AG09319 (cell line): ENCODE measurements around the gene CDH4.
"Not testable (repeated sequence)": the region's sequence is repeated elsewhere in the genome, so short reads cannot be mapped to it uniquely, and the experiment has no call there.

Experiments
- DNase-seq: peaks from one replicate; pipeline ENCODE4 v3.0.0-alpha.2; 2010; ENCODE audit warnings: low read depth; ENCODE audit errors: extremely low read depth
- TF ChIP-seq, protein P1 (sequence below): IDR thresholded peaks from 2 replicates; pipeline ENCODE4 v1.5.1; 2011; ENCODE audit warnings: low read depth, mild to moderate bottlenecking, inconsistent platforms, low read length, moderate library complexity

CDH4 gene

DNA sequence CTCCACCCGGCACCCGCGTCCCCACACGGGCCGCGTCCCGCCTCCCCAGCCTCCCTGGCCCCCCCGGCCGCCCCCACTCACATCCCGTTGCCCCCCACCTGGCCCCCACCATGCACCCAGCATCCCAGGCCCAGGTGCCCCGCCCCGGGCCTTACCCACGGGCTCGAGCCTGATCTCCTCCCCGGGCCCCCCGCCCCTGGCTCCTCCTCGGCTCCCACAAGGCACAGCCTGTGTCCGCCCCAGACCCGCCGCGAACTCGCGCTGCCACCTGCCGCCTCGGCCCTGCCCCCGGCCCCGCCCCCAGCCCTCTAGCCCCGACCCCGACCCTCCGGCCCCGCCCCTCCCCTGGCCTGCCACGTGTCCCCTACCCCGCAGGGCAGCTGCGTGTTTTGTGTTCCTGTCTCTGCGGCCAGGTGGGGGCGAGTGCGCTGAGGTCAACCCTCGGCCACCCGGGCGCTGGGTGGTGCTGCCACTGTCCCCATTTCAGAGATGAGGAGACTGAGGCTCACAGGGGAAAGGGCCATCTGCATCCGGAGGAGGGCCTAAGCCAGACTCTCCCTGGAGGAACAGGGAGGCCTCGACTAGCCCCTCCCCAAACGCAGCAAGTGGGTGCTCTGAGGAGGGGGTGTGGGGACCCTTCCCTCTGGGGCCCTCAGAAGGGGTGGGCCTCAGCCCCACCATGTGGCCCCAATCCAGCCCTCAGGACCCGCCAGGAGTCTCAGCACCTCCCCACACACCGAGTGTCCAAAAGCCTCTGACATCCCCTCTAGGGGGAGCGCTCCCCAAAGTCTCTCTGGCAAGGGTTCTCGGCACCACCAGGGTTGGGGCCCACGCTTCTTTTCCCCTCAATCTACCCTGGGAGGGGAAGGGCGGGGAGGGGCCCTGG is 713.8 kb downstream of the CDH4 start:
- TF ChIP-seq, protein P1, sequence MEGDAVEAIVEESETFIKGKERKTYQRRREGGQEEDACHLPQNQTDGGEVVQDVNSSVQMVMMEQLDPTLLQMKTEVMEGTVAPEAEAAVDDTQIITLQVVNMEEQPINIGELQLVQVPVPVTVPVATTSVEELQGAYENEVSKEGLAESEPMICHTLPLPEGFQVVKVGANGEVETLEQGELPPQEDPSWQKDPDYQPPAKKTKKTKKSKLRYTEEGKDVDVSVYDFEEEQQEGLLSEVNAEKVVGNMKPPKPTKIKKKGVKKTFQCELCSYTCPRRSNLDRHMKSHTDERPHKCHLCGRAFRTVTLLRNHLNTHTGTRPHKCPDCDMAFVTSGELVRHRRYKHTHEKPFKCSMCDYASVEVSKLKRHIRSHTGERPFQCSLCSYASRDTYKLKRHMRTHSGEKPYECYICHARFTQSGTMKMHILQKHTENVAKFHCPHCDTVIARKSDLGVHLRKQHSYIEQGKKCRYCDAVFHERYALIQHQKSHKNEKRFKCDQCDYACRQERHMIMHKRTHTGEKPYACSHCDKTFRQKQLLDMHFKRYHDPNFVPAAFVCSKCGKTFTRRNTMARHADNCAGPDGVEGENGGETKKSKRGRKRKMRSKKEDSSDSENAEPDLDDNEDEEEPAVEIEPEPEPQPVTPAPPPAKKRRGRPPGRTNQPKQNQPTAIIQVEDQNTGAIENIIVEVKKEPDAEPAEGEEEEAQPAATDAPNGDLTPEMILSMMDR = no peak
- no peak for DNase-seq

DNA sequence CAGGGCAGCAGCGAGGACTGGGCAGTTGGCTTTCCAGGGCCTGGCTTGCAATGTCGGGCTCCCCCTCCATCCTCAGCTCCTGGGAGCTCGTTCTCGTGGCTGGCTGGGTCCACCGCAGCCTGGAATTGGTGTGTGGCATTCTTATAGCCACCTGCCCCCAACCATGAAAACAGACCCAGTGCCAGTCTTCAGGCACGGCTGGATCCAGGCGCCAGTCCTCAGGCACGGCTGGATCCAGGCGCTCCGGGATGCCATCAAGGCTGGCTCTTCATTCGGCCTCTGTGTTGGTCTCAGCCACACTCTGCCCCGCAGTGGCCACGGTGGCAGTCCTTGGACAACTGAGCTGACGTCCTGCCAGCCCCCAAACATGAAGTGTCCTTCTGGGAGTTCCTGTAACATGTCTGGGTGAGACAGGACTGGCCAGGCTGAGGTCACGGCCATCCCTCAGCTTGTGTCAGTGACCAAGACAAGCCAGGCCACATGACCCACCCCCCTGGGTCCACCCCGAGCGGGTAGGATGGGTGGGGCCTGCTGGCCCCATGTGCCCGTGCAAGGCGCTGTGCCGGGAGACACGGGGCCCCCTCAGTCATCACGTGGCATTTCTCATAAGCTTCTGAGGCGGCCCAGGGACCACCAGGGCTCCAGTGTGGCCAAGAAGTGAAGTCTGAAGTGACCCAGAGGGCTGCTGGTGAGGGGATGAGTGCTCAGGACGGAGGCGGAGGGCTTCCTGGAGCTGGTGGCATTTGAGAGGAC is 714.6 kb downstream of the CDH4 start:
- TF ChIP-seq, protein P1 = no peak
- DNase-seq = no peak

DNA sequence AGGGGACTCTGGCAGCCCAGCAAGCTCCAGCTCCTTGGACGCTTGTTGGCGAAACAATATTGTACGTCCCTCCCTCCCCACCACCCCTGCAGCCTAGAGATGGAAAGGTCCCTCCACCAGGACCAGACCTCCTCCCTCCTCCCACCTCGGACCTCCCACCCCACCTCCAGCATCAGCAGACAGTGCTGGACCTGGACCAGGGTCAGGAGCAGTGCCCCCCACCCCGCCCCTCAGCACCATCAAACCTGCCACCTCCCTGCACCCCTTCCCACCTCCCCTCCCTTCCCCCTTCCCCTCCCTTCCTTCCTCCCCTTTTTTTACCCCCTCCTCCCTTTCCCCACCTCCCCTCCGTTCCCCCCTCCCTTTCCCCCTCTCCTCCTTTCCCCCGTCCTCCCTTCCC is 715.2 kb downstream of the CDH4 start:
- TF ChIP-seq, protein P1 = no peak
- no peak for DNase-seq

DNA sequence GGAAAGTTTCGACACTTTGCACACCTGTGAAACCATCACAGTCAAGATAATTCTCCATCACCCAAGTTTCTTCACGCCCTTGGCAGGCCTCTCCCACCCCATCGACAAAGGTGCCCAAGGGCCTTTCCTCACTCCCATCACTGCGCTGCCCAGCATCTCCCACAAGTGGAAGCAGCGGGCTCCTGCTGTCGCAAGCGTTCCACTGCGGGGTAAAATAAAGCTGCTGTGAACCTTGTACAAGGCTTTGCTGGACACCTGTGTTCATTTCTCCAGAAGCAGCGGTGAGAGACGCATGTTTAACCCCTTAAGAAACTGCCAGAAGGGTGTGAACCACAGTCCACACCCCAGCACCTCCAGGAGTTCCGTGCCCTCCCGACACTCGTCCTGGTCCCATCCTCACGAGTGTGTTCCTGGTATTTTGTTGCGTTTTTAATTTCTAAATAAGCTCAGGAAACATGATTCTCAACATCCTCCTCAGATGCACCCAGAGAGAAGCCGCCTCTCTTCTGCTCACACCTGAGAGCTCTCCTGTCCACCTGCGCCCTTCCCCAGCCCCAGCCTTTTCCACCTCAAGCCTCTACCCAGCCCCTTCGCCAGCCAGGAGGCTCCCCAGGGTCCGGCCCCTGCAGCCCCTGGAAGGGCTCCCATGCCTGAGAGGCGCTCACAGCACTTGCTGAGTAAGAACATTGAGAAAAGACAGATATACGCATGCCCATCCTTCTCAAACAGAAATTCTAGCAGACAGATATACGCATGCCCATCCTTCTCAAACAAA is 716.2 kb downstream of the CDH4 start:
- no peak for DNase-seq
- TF ChIP-seq, protein P1 = no peak

DNA sequence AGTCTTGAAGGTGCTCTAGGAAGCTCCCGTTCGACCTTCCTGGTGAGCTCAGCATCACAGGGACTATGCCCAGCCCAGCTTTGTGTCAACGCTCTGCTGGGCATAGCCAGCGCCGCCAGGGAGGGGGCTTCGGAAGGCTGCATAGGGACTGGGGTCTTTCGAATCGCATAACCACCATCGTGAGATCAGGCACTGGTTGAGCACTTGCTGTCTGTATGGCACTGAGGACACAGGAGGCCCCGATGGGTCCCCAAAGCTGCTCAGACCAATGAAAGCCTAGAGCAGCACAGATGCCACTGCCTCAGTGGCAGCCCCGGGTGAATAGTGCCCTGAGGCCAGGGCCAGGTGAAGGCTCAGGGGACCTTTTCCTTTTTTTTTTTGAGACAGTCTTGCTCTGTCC is 716.9 kb downstream of the CDH4 start:
- no peak for DNase-seq
- TF ChIP-seq, protein P1 = no peak

DNA sequence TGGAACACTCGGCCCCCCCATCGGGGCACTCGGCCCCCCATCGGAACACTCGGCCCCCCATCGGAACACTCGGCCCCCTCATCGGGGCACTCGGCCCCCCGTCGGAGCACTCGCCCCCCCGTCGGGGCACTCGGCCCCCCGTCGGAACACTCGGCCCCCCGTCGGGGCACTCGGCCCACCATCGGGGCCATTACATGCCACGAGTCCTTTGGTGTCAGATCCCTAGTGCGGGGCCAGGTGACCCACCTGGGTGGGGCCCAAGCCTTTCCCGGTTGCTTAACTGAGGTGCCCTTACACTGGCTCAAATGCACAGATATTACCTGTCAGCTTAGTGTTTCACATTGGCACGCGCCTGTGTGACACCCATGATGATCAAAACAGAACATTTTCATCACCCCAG is 717.7 kb downstream of the CDH4 start:
- TF ChIP-seq, protein P1 = no peak
- no peak for DNase-seq

DNA sequence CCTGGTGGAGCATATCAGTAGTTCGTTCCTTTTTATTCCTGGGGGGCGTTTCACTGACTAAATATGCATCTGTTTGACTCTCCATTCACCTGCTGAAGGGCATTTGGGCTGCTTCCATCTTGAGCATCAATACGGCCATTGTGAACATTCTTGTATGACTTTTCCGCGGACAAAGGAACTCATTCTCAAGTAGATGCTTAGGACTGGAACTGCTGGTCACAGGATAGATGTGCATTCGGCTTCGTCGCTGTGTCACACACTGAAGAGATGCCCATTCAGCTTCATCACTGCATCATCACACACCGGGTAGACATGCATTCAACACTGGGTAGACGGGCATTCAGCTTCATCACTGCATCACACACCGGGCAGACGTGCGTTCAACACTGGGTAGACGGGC is 718.3 kb downstream of the CDH4 start:
- DNase-seq = no peak
- TF ChIP-seq, protein P1 = no peak

DNA sequence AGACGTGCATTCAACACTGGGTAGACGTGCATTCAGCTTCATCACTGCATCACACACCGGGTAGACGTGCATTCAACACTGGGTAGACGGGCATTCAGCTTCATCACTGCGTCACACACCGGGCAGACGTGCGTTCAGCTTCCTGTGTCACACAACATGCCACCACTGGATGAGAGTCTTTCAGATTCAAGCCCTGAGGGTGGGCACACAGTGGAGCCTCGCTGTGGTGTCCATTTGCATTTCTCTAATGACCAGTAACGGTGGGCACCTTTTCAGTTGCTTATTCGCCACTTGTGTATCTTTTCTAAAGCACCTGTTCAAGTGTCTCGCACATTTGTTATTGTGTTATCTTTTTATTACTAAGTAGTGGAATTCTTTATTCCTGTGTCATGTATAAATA is 719.5 kb downstream of the CDH4 start:
- not testable (repeated sequence) for DNase-seq
